SU-DHL-6 (cell line): Measurements from ENCODE around the gene SAMD14.

Source experiments
- CTCF ChIP-seq: fragments of 200-600 bp; sonication (generic); IDR thresholded peaks from one replicate; pipeline ENCODE4 v1.5.1; 2017; ENCODE audit warnings: antibody characterized with exemption, mild to moderate bottlenecking, low read length, moderate library complexity; ENCODE audit not compliant: insufficient read depth, poor library complexity, severe bottlenecking
- EZH2phosphoT487 ChIP-seq: fragments of 200-600 bp; sonication (generic), shearing (Covaris generic); conservative IDR thresholded peaks from 2 replicates; pipeline ENCODE4 v1.6.1; 2018; ENCODE audit warnings: mild to moderate bottlenecking, antibody characterized with exemption, low read length, moderate library complexity, mixed read lengths

GRCh38 chr17:50150354-50151040 is 20.5 kb upstream of the SAMD14 start, which contains the start of gene PPP1R9B:
- TF ChIP-seq EZH2phosphoT487 (no peak), CTCF (no peak)
